HT1080 (cell line): ENCODE data around the gene CFAP20DC. TPM values are rescaled to one million over a fixed set of nuclear protein-coding genes. Genes with fewer than 3 reads are reported as not detected.
"Not testable (repeated sequence)": the region's sequence is repeated elsewhere in the genome, so short reads cannot be mapped to it uniquely, and the experiment has no call there.

ENCODE experiments used
- DNase-seq: peaks from one replicate; pipeline ENCODE4 v3.0.0-alpha.2; 2015; ENCODE audit warnings: low read depth
- total RNA-seq: library from RNA; depleted of rRNA; stranded (reverse); fragments of >200 nt; shearing (Covaris generic); gene quantifications from 2 replicates; pipeline ENCODE4 v1.2.3, GENCODE V29; 2014

The CFAP20DC gene
- total RNA-seq, 1 experiment from 2014 or later = 1.0 TPM

DNA sequence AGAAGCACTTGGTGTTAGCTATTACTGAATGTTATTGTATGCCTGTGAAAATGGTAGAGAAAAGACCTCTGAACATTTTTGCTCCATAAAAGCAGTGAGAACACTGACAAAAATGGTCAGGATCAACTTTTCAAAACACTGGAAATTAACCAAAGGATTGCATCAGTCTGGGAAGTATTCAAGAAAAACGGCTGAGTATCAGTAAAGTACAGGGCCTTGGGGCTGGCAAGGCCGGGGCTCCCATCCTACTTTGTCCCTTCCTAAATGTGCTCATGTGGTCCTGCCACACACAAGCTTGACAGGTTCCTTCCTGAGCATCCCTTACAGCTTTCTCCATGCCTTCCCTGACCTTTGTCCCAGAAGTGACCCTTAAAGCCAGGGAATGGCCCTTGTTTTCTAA is 84.0 kb downstream of the CFAP20DC start:
- DNase-seq = no peak

DNA sequence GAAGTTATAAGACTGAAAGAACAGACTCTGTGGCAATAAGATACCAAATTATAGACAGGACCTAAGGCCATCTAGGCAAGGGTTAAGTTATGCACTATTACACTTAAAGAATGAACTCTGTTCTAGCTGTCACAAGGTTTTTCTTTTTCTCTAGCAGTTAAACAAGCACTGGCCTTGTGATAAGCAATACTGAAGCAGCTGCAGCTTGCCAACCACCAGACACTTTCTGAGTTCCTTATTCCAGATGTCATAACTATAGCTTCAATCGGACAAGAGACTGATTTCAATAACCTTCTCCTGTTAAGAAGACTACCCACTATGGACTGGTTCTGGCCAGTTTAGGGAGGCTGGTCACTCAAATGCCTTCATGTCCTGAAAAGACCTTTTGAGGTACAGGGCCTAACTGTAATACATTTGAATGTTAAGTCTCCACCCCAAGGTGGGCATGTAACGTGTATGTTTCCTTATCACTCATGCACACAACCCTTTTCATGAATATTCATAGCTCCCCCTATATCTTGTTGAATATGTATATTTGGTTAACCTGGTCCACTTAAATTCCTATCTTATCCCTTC is 85.8 kb downstream of the CFAP20DC start:
- no peak for DNase-seq

DNA sequence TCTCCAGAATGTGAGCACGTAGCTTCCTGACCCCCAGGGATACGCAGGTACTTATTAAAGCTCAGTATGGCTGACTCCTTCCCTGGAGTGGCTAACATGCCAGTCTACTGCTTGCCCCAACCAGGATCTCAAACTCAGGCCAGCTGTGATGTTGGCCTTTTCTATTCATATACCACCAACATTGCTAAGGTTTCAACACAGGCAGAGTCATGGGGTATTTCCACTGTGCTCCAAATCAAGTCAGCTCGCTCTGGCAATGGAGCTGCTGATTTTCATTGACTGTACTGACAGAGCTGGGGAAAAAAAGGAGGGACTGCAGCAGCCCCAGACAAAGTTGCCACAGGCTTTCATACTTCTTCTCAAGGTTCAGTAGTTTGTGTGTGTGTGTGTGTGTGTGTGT is 87.0 kb downstream of the CFAP20DC start:
- no peak for DNase-seq

DNA sequence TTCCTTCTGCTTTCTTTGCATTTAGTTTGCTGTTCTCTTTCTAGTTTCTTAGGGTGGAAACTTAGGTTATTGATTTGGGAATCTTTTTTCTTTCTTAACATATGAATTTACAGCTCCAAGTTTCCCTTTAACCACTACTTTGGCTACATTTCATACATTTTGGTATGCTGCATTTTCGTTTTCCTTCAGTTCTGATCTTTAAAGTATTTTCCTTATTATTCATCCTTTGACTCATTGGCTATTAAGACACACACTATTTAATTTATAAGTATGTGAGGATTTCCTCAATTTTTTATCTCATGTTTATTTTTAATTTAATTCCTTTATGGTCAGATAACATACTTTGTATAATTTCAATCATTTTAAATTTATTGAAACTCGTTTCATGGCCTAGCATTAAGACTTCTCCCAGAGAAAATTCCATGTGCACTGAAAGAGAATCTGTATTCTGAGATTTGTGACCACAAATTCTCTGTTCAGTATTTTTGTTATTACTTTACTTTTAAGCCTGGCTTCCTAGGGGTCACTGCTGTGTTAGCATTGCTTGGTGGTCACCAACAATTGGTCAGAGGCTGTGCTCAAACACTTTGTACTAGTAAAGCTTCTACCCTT is 87.7 kb downstream of the CFAP20DC start:
- no peak for DNase-seq

DNA sequence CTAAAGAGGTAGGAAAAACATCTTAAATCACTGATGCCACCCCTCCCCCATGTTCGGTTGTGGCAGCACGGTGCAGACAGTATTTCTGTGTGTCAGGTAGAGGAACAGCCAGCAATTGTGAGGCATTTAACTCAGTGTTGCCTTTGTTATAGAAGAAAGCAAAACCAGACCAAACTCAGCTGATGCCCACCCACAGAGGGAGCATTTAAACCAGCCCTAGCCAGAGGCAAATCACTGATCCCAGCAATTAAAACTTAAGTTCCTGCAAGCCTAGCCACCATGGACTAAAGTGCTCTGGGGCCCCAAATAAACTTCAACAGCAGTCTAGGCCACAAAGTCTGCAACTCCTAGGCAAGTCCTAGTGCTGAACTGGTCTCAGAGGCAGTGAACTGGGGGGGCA is 94.5 kb downstream of the CFAP20DC start:
- no peak for DNase-seq

DNA sequence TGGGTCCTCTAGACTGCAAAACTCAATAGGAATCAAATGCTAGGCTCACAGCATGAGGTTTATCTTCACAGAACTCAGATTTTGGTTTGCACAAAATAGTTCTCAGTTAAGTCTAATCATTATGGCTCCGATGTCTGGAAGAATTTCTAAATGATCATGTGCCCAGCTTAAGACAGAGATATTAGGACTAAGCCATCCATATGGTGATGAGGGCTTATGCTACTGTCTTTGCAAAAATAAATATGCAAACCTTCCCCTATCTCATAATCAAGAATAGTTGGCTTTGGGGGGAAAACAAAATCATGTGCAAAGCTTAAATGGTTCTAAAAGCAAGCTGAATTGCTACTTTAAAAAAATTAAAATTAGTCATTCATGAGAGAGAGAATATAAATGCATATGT is 96.5 kb downstream of the CFAP20DC start:
- DNase-seq = no peak

DNA sequence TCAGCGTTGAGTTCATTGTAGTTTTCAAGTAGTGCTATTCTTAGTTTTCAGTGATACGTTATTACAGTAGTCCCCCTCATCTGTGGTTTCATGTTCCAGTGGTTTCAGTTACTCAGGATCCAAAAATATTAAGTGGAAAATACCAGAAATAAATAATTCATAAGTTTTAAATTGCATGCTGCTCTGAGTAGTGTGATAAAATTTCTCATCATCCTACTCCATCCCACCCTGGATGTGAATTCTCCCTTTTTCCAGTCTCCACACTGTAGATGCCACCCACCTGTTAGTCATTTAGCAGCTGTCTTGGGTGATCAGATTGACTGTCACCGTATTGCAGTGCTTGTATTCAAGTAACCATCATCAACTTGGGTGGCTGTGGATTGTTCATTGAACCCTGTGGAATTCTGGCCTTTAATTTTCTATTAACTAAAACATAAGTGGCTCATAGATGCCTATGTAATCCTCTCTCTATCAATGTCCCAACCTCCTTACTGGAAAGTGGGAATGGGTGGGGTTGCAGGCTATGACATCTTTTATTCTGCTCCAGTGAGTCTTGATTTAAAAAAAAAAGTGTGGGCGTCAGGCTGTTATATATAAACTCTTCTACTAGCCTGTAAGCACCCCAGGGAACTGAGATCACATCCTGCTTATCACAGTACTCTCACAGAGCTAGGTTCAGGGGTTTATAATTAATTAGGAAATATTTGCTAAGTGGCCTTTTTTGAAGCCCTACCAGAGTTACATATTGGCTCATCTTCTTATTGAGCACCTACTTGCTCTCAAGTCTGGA is 97.5 kb downstream of the CFAP20DC start:
- DNase-seq = no peak

DNA sequence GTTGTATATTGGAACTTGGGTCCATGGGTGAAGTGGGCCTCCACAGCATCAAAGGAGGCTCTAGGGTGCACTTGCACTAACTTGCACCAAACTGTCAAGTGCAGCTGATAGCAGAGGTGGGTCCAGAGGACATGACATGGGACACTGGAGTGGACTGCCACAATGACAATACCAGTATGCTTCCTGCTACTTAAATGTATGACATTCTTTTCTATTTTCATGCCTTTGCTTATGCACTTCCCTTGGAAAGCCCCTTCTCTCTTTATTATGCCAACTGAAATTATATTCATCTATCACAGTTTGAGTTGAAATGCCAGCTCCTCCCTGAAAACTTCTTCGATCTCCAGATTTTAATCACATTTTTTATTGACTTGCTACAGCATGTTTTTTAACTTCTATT is 101.8 kb downstream of the CFAP20DC start:
- no peak for DNase-seq

DNA sequence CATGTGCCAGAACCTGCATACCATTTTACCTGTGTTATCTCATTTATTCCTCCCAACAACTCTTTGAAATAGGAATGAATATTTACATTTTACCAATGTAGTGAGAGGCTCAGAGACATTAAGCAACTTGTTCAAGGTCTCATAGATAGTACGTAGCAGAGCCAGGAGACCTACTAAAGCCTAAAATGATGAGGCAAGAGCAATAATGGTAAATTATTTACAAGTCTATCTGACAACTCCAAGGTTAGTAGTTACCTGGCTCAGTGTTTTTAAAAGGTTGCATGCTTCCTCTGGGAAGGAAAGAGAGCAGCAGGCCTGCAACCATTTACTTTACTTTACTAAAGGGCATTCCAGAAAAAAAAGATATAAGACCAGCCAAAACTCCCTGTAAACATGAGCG is 103.0 kb downstream of the CFAP20DC start:
- no peak for DNase-seq

DNA sequence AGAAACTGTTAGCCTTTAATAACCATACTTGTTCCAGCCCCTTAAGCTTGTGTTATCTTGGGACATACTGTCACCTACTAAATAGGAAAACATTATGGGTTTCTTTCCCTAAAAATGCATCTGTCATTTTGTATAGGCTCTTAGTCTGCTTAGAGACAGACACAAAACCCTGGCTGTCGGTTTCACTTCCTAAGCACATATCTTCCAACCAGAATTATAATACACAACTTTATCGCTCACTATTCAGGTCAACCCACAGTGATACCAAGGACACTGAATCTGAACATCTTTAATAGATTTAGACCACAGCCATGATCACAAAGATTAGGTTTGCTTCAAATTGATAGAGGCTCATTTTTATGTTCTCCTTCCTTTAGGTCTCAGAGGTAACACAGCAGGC is 111.8 kb downstream of the CFAP20DC start:
- DNase-seq = no peak

DNA sequence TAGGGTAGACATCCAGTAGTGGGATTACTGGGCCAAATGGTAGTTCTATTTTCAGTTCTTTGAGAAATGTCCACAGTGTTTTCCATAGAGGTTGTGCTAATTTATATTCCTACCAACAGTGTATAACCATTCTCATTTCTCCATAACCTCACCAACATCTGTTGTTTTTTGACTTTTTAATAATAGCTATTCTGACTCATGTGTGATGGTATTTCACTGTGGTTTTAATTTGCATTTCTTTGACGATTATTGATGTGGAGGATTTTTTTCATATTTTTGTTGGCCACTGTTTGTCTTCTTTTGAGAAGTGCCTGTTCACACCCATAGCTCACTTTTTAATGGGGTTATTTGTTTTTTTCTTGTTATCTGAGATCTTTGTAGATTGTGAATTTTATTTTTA is 125.2 kb downstream of the CFAP20DC start:
- peak; percentile 17 for DNase-seq

DNA sequence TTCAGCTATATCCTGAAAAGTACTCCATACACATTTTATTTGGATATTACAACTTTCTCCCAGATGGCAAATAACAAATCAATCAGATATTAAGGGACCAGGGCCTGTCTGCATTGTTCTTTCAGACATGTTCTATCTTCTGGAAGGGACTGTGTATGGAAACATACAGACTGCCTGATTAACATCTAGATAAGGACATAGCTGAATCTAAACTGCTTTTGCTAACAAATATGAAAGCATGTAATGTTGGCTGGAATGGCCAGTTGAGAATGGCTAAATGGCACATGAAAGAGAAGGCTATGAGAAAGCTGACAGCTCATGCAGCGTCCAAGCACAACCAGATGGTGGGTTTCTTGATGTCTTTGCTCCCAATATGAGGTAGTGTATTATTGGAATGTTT is 149.4 kb downstream of the CFAP20DC start:
- DNase-seq = no peak

DNA sequence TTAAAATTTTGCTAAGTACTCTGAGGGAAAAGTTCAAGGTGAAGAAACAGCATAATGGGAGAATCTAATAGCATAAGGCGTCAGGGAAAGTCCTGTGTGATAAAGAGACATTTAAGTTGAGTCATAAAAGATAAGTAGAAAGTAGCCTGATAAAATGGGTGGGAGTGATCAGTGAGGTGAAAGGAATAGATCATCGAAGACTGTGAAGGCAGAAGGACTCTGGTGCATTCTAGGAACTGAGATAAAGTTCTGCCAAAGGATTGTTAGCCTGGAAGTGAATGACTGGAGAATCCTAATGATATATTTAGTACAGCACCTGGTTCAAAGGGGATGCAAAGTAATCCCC is 149.9 kb downstream of the CFAP20DC start:
- DNase-seq = no peak

DNA sequence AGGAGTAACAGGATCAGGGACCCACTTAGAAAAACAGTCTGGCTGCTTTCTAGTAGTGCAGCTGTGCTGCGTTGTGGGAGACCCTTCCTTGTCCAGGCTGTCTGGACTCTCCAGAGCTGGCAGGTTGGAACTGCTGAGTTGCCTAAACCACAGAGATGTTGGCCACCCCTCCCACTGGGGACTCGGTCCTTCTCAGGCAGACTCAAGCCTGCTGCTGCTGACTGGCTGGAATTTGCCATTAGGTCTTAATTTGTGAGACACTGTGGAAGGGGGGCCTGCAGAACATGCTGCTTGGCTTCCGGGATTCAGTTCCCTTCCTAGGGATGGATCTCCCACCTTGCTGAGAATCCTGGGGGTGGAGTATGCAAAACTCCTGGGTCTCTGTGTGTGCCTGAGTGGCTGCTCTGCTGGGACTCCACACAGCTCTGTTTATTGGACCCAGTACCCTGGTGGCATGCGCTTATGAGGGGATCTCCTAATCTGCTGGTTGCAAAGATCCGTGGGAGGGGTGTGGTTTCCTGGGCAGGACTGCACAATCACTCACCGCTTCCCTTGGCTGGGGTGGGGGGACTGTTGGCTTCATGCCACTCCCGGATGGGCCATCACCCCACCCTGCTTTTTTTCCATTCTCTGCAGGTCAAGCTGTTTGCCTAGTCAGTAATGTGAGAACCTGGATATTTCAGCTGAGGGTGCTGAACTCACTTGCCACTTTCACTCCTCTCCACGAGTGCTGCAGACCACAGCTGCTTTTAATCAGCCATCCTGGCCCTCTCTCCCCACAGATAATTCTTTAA is 150.5 kb downstream of the CFAP20DC start:
- DNase-seq = peak; percentile 82

DNA sequence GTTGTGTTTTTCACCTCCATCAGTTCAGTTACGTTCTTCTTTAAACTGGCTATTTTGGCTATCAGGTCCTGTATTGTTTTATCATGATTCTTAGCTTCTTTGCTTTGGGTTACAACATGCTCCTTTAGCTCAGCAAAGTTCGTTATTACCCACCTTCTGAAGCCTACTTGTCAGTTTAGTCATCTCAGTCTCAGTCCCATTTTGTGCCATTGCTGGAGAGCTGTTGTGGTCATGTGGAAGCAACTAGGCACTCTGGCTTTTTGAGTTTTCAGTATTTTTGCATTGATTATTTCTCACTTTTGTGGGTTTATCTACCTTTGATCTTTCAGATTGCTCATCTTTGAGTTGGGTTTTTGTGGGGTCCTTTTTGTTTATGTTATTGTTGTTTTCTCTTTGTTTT is 151.3 kb downstream of the CFAP20DC start:
- DNase-seq = no peak

DNA sequence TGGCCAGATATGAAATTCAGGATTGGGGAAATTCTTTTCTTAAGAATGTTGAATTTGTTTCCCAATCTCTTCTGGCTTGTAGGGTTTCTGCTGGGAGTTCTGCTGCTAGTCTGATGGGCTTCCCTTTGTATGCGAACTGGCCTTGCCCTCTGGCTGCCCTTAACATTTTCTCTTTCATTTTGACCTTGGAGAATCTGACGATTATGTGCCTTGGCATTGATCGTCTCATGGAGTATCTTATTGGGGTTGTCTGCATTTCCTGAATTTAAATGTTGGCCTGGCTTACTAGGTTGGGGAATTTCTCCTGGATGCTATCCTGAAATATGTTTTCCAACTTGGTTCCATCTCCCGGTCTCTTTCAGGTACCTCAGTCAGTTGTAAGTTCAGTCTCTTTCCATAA is 152.2 kb downstream of the CFAP20DC start:
- no peak for DNase-seq

DNA sequence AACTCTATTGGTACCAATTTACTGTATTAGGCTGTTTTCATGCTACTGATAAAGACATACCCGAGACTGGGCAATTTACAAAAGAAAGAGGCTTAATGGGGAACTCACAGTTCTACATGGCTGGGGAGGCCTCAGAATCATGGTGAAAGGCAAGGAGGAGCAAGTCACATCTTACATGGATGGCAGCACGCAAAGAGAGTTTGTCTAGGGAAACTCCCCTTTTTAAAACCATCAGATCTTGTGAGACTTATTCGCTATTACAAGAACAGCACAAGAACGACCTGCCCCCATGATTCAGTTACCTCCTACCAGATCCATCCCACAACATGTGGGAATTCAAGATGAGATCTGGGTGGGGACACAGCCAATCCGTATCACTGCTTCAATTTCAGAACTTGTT is 154.1 kb downstream of the CFAP20DC start:
- DNase-seq = not testable (repeated sequence)

DNA sequence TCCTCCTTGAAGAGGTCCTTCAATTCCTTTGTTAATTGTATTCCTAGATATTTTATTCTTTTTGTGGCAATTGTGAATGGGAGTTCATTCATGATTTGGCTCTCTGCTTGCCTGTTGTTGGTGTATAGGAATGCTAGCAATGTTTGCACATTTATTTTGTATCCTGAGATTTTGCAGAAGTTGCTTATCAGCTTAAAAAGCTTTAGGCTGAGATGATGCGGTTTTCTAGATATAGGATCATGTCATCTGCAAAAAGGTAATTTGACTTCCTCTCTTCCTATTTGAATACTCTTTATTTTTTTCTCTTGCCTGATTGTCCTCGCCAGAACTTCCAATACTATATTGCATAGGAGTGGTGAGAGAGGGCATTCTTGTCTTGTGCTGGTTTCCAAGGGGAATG is 157.3 kb downstream of the CFAP20DC start:
- not testable (repeated sequence) for DNase-seq

DNA sequence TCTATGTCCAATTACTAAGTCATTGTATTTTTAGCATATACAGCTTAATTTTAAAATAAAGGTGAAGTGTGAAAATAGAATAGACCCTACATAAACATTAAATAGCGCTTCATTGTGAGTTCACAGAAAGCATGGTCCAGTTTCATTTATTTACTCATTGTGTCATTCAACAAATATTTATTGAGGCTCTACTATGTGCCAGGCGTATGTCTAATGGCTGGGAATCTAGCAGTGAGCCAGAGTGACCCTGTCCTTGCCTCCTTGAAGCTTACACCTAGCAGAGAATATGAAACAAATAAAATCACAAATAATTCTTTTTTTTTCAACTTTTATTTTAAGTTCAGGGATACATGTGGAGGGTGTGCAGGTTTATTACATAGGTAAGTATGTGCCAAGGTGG is 161.7 kb downstream of the CFAP20DC start:
- DNase-seq = no peak

DNA sequence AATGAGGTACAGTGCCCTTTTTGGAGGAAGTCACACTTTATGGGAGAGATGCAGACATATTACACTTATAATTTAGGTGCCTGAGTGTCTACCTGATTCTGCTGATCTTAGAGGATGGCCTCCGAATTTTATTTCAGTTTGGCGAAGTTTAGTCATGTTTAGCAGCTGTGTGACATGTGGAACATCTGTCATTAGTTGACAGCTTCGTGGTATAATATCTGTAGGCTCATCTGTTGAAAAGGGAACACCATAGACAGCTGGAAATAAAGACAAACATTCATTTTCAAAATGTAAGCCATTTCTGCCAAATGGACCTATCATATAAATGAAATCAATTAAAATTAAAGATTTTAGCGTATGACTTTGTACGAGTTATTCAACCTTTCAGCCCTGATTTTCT is 165.4 kb downstream of the CFAP20DC start:
- DNase-seq = no peak

DNA sequence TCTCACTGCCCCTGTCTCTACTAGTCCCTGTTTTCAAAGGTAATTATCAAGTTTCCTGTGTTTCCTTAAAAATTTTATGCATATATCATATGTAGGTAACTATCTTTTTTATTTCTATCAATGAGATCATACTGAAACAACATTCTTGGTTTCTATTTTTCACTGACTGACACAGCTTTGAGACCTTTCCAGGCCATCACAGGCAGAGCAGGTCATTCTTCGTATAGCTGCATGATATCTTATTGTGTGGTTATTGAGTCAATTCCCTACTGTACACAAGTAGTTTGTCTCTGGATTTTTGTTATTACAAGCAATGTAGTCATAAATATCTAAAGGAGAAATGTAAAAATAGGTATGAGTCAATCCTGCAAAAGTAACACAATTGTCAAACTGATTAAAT is 169.6 kb downstream of the CFAP20DC start:
- no peak for DNase-seq

DNA sequence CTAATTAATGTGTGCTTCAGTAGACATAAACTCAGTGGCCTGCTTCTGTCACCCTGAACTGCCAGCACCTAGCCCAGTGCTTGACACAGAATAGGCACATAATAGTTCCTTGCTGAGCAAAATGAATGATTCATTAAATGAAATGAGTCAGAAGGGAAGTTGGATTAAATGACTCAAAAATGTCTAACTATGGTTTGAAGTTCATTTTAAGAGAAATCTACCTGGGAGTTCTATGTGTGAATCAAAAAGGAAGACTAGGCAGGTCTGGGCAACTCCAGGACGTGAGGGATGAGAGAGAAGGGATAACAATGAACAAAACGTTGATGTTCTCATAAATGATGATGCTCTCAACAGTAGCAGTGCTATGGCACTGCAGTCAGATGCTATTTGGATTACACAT is 175.0 kb downstream of the CFAP20DC start:
- peak; percentile 92 for DNase-seq
